ENCODE measurements around the gene OSBPL5. TPM values are rescaled to one million over a fixed set of nuclear protein-coding genes. Genes with fewer than 3 reads are reported as not detected.

OSBPL5 gene
- total RNA-seq, 1 donor = 20.5 TPM

DNA sequence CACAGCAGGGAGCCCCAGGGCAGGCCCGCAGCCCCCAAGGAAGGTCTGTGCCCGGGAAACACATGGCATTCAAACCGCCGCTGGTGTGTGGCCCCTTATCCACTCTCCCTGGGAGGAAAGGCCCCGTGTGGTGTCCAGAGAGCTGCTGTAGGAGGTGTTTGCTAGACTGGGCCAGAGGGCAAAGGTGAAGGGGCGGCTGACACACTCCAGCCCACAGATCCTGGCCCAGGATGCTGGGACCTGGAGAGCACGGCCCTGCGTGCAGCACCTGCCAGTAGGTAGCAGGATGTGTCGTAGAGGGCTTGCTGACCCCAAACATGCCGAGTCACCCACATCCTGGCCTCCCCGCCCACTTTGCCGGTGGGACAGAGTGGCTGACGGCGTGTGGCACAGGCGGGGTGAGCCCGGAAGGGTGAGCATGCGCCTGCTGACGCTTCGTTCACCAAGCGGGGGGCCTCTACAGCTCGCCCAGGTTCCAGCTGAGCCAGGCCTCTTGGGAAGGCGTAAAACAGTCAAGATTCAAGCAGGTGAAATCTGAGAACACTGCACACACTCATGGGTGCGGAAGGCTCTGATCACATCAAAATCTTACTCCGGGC, 11.0 kb downstream of the OSBPL5 start:
- peak in 1 of 3 donors; percentile 53 for DNase-seq (ENCODE audit: low read depth in 2 of 3, low spot score in 2 of 3)

GRCh38 chr11:3153291-3153861, 11.7 kb downstream of the OSBPL5 start:
- no peak for DNase-seq (ENCODE audit: low read depth in 2 of 3, low spot score in 2 of 3)

DNA sequence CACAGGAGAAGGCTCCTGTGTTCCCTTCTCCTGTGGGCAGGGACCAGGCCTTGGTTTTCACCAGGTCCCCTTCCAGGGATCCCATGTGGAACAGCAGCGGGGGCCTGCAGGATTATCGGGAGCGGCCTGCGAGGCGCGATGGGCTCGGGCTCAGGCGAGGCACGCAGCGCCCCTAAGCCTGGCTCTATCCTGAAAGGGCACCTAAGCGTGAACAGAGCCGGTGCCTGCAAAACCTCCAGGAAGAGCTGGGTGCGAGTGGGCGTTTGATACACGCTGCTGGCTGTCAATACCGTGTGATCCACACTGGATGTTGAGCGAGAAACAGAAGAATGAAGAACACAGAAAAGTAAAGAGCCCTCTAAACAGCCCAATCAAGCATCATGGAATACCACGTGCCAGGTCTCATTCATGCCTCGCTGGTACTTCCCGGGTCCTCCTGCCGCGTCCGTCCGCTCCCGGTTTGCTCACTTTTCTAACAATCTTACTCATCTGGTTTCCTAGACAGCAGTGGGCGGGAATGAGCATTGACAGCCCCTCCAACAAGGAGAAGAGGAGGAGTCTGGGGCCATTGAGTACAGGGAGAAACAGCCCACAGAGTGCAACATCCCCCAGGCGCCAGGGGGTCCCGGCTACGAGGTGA, 12.5 kb downstream of the OSBPL5 start:
- no peak for DNase-seq (ENCODE audit: low read depth in 2 of 3, low spot score in 2 of 3)

DNA sequence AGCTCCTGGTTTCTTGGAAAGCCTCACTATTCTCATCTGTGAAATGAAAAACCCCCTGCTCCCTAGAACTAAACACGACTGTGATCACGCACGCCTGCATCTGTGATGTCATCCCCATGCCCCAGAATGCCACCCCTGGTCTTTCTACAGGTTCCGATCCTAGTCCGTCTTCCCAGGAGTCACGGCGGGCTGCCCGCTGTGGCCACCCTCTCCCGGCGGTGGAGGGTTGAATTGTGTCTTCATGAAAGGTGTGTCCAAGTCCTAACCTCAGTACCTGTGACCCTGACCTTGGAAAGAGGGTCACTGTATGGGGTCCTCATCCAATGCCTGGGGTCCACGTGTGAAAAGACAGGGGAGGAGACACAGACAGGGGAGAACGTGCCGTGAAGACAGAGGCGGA, 14.4 kb downstream of the OSBPL5 start:
- no peak for DNase-seq (ENCODE audit: low read depth in 2 of 3, low spot score in 2 of 3)

- DNase-seq (ENCODE audit: low read depth in 2 of 3, low spot score in 2 of 3) = no peak
These were observed 15.3 kb downstream of the OSBPL5 start for GRCh38 chr11:3149852-3150188.

DNA sequence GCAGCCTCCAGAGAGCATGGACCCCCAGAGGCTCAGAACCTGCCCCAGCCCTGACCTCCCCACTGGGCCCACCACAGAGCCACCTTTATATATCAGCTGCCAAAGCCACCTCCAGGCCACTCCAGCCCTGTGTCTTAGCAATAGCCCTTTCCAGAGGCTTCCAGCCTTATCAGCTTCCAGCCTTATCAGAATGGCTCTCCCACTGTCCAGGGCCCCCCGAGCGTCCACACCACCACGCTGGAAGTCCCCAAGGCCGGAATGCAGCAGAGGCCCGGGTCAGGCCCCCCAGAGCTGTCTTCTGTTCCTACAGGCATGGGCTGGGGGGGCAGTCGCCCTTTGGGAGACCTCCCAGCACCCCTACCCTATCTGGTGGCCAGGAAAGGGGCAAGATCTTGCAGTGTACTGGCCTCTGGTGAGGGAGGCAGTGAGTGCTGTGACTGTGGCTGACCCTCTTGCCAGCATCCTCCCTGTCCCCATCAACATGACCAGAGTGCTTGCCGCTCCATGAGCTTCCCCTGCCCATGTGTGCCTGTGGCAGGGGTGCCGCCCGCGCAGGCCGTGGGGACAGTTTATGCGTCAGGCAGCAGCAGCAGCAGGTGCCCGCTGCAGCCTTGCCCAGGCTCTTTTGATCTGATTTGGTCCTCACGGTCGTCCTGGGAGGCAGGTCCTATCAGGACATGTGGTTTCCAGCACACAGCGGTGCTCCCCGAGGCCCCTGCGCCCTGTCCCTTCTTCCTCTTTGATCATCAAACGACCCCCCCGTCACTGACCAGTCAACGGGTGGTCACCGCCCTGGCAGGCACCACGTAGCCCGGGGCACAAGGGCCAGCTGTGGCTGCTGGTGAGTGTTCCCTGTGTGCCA, 15.9 kb downstream of the OSBPL5 start:
- no peak for DNase-seq (ENCODE audit: low read depth in 2 of 3, low spot score in 2 of 3)

DNA sequence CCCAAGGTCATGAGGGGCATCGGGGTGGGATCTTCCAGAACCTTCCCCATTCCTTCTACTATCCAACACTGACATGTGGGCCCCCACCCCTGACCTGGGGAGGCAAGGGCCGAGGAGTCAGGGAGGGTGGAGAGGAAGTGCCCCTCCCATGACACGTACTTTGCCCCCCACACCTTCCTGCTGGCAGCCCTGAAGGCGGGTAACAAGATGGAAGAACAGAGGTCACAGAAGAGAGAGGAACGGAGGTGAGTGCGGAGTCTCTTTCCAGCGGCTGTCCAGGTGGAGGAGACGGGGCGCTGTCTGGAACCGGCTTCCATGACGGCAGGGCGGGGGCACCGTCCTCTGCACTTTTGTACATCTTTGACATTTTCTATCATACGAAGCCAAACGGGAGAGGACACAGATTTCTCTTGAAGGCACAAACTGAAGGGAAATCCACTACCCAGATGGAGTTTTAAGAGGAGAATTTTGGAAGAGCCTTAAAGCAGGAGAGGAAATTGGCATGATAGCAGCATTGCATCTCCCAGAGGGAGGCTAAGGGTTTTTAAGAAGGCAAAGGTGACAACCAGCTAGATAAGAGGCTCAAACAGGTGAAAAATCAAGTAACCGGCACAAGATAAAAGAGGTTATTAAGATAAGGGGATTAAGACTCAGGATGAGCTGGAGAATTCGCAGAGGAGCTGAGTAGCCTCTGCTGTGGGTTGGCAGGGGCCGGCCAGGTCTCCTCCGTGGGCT, 16.7 kb downstream of the OSBPL5 start:
- no peak for DNase-seq (ENCODE audit: low read depth in 2 of 3, low spot score in 2 of 3)

DNA sequence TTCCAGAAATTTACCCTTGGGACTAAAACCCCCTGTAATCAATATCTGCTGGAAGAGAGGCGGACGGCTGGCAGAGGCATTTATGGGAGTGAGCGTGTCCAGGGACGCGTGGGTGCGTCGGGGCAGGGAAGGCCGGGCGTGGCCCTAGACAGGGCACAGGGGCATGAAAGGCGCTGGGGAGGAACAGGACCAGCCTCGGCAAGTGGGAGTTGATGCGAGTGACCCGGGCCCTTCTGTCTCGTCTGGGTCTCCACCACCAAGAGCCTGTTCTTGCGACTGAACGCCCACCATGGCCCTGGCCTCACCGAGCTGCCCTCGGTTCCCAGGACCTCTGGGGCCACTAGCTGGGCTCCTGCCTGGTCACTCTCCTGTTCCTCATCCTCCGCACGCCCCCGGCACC, 17.5 kb downstream of the OSBPL5 start:
- no peak for DNase-seq (ENCODE audit: low read depth in 2 of 3, low spot score in 2 of 3)

- no peak for DNase-seq (ENCODE audit: low read depth in 2 of 3, low spot score in 2 of 3)
These were observed 17.9 kb downstream of the OSBPL5 start for GRCh38 chr11:3147257-3147619.

- no peak for DNase-seq (ENCODE audit: low read depth in 2 of 3, low spot score in 2 of 3)
These were observed 18.4 kb downstream of the OSBPL5 start for GRCh38 chr11:3146612-3147256.

- no peak for DNase-seq (ENCODE audit: low read depth in 2 of 3, low spot score in 2 of 3)
These were observed 19.9 kb downstream of the OSBPL5 start for GRCh38 chr11:3145206-3145520.

- no peak for DNase-seq (ENCODE audit: low read depth in 2 of 3, low spot score in 2 of 3)
These were observed 20.6 kb downstream of the OSBPL5 start for GRCh38 chr11:3144296-3145205.

DNA sequence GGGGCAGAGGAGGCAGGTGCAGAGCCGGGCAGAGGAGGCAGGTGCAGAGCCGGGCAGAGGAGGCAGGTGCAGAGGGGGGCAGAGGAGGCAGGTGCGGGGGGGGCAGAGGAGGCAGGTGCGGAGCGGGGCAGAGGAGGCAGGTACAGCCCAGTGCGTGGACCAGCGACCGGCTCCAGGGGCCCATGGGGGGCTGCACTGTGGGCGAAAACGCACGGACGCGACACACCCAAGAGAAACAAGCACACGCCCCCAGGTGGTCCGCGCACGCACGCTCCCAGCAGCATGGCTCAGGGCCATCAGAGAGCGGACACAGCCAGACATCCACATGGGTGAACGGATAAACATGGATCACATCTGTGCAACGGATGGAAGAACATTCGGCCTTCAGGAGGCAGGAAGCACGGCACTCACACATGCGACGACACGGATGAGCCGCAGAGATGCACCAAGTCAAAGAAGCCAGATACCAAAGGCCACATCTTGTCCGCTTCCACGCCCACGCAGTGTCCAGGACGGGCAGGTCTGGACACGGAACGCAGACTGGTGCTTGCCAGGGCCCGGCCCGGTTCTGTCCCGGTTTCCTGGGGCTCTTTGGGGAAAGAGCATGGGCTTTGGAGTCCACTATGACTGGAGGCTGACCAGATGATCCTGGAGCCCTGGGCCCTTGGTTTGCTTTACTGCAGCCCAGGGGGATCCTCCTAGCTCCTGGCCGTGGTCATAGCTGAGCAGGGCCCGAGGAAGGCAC, 21.8 kb downstream of the OSBPL5 start:
- no peak for DNase-seq (ENCODE audit: low read depth in 2 of 3, low spot score in 2 of 3)

- DNase-seq (ENCODE audit: low read depth in 2 of 3, low spot score in 2 of 3) = no peak
These were observed 24.9 kb downstream of the OSBPL5 start for GRCh38 chr11:3140291-3140603.

DNA sequence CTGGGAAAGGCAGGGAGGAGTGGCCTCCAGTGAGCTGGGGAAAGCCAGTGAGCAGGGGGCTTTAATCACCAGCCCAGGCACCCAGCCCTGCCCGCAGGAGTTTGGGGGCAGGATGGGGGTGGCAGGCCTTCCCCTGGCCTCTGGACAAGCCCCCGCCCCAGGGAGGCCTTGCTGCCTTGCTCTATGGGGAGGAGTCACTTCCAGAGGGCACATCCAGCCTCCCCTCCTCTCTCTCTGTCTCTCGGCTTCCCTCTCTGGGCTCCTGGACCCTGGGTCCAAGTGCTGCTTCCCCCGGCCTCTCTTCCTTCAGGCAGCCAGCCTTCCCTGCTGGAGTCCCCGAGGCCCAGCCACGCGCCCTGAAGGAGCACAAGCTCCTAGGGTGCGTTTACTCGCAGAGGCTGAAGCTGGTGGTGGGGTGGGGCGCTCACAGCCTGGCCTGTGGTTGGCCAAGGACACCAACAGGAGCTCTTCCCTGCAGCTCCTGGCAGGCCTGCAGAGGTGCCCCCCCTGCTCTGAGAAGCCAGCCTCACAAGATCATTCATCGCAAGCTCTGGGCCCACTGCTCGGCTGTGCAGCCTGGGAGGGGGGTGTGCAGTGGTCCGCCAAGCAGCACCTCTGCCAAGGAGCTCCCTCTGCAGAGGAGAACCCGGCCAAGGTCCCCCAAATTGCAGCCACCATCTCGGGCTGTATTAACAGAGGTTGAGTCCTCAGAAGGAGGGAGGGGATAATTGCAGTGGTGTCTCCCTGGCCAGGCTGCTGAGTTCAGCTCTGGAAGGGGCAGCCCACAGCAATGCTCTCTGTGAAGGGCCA, 25.4 kb downstream of the OSBPL5 start:
- DNase-seq (ENCODE audit: low read depth in 2 of 3, low spot score in 2 of 3) = no peak

GRCh38 chr11:3139086-3139440, 26.0 kb downstream of the OSBPL5 start:
- DNase-seq (ENCODE audit: low read depth in 2 of 3, low spot score in 2 of 3) = no peak

GRCh38 chr11:3138178-3139085, 26.7 kb downstream of the OSBPL5 start:
- no peak for DNase-seq (ENCODE audit: low read depth in 2 of 3, low spot score in 2 of 3)

Data from hematopoietic multipotent progenitor cell (in vitro differentiated cells).